ENCODE data around the gene C14orf180. TPM values are rescaled to one million over a fixed set of nuclear protein-coding genes. Genes with fewer than 3 reads are reported as not detected.

Gene C14orf180
- total RNA-seq, 1 experiment from 2014 or later = not detected

GRCh38 chr14:104638927-104639450, 59.4 kb downstream of the C14orf180 start:
- H3K14ac ChIP-seq (ENCODE audit: insufficient read depth, low read length) = no peak overlapping the region; the same call in 1 of the 2 replicates
- H2BK5ac ChIP-seq (ENCODE audit: insufficient read length, low read length) = no peak overlapping the region
- no peak overlapping the region for H3K56ac ChIP-seq (ENCODE audit: insufficient read length, low read depth, low read length)
- no peak overlapping the region for H3K23ac ChIP-seq (ENCODE audit: insufficient read length, low read depth, low read length)
- H2BK12ac ChIP-seq (ENCODE audit: insufficient read length, low read depth, low read length) = no peak overlapping the region
- no peak for DNase-seq
- H2AK5ac ChIP-seq (ENCODE audit: insufficient read length, low read length) = no peak overlapping the region
- no peak overlapping the region for H3K9ac ChIP-seq (ENCODE audit: extremely low read depth, insufficient read length, low read length)
- H4K5ac ChIP-seq (ENCODE audit: insufficient read length, low read depth, low read length) = no peak overlapping the region
- H2BK120ac ChIP-seq (ENCODE audit: low read depth, low read length, poor library complexity, severe bottlenecking) = no peak overlapping the region
- H3K27me3 ChIP-seq (ENCODE audit: insufficient read depth, low read length) = no peaks in the 10 kb centered on the region
- H3K23me2 ChIP-seq (ENCODE audit: insufficient read length, low read depth, low read length, poor library complexity, severe bottlenecking) = no peaks in the 10 kb centered on the region
- WGBS (ENCODE audit: extremely low coverage, insufficient read length, low lambda C conversion rate) = no CpG with 5 or more reads among the region's 13 CpGs
- H4K8ac ChIP-seq (replicated peaks; ENCODE audit: insufficient read length, low read depth, low read length) = no peak overlapping the region
- Mint-ChIP-seq H3K36me3 (ENCODE audit: insufficient read depth in 1 of 3, low read depth in 3 of 3) (no peaks in the 10 kb centered on the region), H3K27me3 (ENCODE audit: low read depth) (peaks cover 18% of the 10 kb centered on the region), H3K27ac (peak overlapping the region in 1 of 3 experiments; percentile 48; a peak in 1 of 7 replicates), H3K4me1 (peaks cover 3 to 11% of the 10 kb centered on the region in 2 experiments; a peak in 3 of 4 replicates), H3K9me3 (no peaks in the 10 kb centered on the region), H3K4me3 (no peak overlapping the region)
- H3K27ac ChIP-seq (ENCODE audit: insufficient read length, low read depth, low read length) = no peak overlapping the region
- no peak overlapping the region for H2AFZ ChIP-seq (ENCODE audit: low read length)
- no peak overlapping the region for H4K91ac ChIP-seq (ENCODE audit: insufficient read length, low read depth, low read length)
- TF ChIP-seq CTCF (conservative IDR thresholded peaks at IDR 0.05) = no peak
- H3K9me3 ChIP-seq (ENCODE audit: control insufficient read depth, low read depth, low read length) = no peaks in the 10 kb centered on the region
- no peaks in the 10 kb centered on the region for H3K4me1 ChIP-seq (ENCODE audit: insufficient read depth, low read length)
- H3K79me2 ChIP-seq (ENCODE audit: insufficient read depth, low read length) = no peaks in the 10 kb centered on the region
- no peak overlapping the region for H2BK20ac ChIP-seq (ENCODE audit: low read depth, low read length, poor library complexity, severe bottlenecking)
- no peak overlapping the region for H3K4ac ChIP-seq (ENCODE audit: low read depth, low read length)
- H4K20me1 ChIP-seq (ENCODE audit: control insufficient read depth, insufficient read depth, insufficient read length) = no peaks in the 10 kb centered on the region
- no peak overlapping the region for H3T11ph ChIP-seq (ENCODE audit: low read length)
- no peak overlapping the region for H3K4me2 ChIP-seq (ENCODE audit: insufficient read depth, insufficient read length, low read length)
- H2BK15ac ChIP-seq (ENCODE audit: low read depth, low read length) = no peak overlapping the region
- H3K79me1 ChIP-seq (ENCODE audit: insufficient read depth, low read depth, low read length, poor library complexity, severe bottlenecking) = no peaks in the 10 kb centered on the region
- no peak overlapping the region for H3K18ac ChIP-seq (ENCODE audit: insufficient read length, low read depth, low read length)

All from H9 (cell line).